SU-DHL-6 (cell line): ENCODE results near the gene PRDM16.

Source experiments
- H2AFZ ChIP-seq: fragments of 200-600 bp; sonication (generic); 2 replicates; pipeline ENCODE4 v1.6.1; 2014; ENCODE audit warnings: low read depth, mild to moderate bottlenecking, moderate library complexity, mixed read lengths, antibody characterized with exemption, low read length; ENCODE audit not compliant: severe bottlenecking
- H3F3A ChIP-seq: fragments of 200-600 bp; shearing (Covaris generic); 2 replicates; pipeline ENCODE4 v1.6.0; 2016; ENCODE audit warnings: antibody characterized with exemption, mild to moderate bottlenecking; ENCODE audit not compliant: insufficient read depth
- H3K27ac ChIP-seq: fragments of 200-600 bp; sonication (generic); 2 replicates; pipeline ENCODE4 v1.5.1; 2016; ENCODE audit warnings: low read depth, mild to moderate bottlenecking, low read length, moderate library complexity, mixed read lengths
- H3K27me3 ChIP-seq: fragments of 200-600 bp; sonication (generic), shearing (Covaris generic); 2 replicates; pipeline ENCODE4 v1.6.0; 2014; ENCODE audit warnings: mild to moderate bottlenecking, low read length
- H3K36me3 ChIP-seq: fragments of 200-600 bp; sonication (generic); 2 replicates; pipeline ENCODE4 v1.6.1; 2014; ENCODE audit warnings: mild to moderate bottlenecking, low read length, mixed read lengths
- H3K4me2 ChIP-seq: fragments of 300-600, 200-600 bp; shearing (Covaris generic), sonication (generic); 2 replicates; pipeline ENCODE4 v1.6.0; 2014; ENCODE audit warnings: low read length, low read depth, mild to moderate bottlenecking; ENCODE audit not compliant: poor library complexity, severe bottlenecking
- H3K4me3 ChIP-seq: fragments of 200-600 bp; sonication (generic); 2 replicates; pipeline ENCODE4 v1.5.1; 2014; ENCODE audit warnings: antibody characterized with exemption, low read length, mild to moderate bottlenecking, mixed read lengths; ENCODE audit not compliant: insufficient read depth, poor library complexity, severe bottlenecking
- H3K79me2 ChIP-seq: fragments of 200-600 bp; sonication (generic); 2 replicates; pipeline ENCODE4 v1.6.1; 2014; ENCODE audit warnings: mild to moderate bottlenecking, low read length, moderate library complexity; ENCODE audit not compliant: insufficient read depth
- H3K9ac ChIP-seq: fragments of 200-600 bp; sonication (generic); 2 replicates; pipeline ENCODE4 v1.7.0; 2014; ENCODE audit warnings: mild to moderate bottlenecking, low read length
- H3K9me2 ChIP-seq: fragments of 200-600 bp; sonication (generic); replicated peaks from 2 replicates; pipeline ENCODE4 v1.6.1; 2014; ENCODE audit warnings: low read length; ENCODE audit not compliant: insufficient read depth
- H3K9me3 ChIP-seq: fragments of 200-600 bp; sonication (generic); 2 replicates; pipeline ENCODE4 v1.6.1; 2014; ENCODE audit warnings: low read length, mixed read lengths; ENCODE audit not compliant: insufficient read depth
- H4K20me1 ChIP-seq: fragments of 200-600 bp; sonication (generic); 2 replicates; pipeline ENCODE4 v1.6.1; 2014; ENCODE audit warnings: low read depth, mild to moderate bottlenecking, antibody characterized with exemption, low read length, moderate library complexity, mixed read lengths
- EZH2phosphoT487 ChIP-seq: fragments of 200-600 bp; sonication (generic), shearing (Covaris generic); conservative IDR thresholded peaks from 2 replicates; pipeline ENCODE4 v1.6.1; 2018; ENCODE audit warnings: mild to moderate bottlenecking, antibody characterized with exemption, low read length, moderate library complexity, mixed read lengths
- TF ChIP-seq, protein P1 (sequence below): fragments of 200-600 bp; sonication (generic); IDR thresholded peaks from one replicate; pipeline ENCODE4 v1.5.1; 2017; ENCODE audit warnings: antibody characterized with exemption, mild to moderate bottlenecking, low read length, moderate library complexity; ENCODE audit not compliant: insufficient read depth, poor library complexity, severe bottlenecking

Gene PRDM16

DNA sequence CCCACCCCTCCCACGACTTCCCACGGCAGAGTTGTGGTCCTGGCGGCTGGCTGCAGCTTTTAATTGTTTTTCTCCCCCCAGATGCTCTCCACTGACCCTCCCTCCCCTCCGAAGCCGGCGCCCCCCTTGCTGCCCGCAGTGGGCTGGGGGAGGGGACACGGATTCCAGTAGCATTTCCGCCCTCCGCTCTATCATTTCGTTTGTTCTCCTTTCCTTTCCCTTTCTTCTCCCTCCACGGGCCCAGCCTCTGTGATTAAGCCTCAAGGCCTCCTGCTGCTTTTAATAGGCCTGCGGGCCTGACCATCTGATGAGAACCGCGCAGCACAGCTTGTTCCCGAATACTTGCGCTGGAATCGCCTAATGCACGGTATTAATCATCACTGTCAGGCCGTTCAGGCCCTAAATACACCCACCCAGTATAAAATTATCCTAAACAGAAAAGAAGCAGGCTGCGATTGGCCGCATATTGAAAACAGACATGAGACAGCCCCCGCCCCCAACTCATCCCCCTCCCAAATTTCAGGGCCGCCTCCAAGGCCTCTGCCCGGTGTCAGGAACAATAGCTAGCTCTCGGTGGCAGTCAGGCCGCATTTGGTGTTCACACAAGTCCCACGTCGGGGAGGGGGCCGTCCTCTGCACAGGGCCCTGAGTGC, 283.4 kb downstream of the PRDM16 start:
- H3K79me2 ChIP-seq: no peaks in the 10 kb centered on the region
- no peaks in the 10 kb centered on the region for H3K27me3 ChIP-seq
- H3K4me3 ChIP-seq: no peak overlapping the region
- H3K9me3 ChIP-seq: no peaks in the 10 kb centered on the region
- no peaks in the 10 kb centered on the region for H3K9me2 ChIP-seq
- H3K36me3 ChIP-seq: no peaks in the 10 kb centered on the region
- no peaks in the 10 kb centered on the region for H3F3A ChIP-seq
- no peak overlapping the region for H2AFZ ChIP-seq
- H4K20me1 ChIP-seq: no peaks in the 10 kb centered on the region
- H3K27ac ChIP-seq: no peak overlapping the region
- H3K4me2 ChIP-seq: no peak overlapping the region
- TF ChIP-seq, protein P1, sequence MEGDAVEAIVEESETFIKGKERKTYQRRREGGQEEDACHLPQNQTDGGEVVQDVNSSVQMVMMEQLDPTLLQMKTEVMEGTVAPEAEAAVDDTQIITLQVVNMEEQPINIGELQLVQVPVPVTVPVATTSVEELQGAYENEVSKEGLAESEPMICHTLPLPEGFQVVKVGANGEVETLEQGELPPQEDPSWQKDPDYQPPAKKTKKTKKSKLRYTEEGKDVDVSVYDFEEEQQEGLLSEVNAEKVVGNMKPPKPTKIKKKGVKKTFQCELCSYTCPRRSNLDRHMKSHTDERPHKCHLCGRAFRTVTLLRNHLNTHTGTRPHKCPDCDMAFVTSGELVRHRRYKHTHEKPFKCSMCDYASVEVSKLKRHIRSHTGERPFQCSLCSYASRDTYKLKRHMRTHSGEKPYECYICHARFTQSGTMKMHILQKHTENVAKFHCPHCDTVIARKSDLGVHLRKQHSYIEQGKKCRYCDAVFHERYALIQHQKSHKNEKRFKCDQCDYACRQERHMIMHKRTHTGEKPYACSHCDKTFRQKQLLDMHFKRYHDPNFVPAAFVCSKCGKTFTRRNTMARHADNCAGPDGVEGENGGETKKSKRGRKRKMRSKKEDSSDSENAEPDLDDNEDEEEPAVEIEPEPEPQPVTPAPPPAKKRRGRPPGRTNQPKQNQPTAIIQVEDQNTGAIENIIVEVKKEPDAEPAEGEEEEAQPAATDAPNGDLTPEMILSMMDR: no peak
- TF ChIP-seq EZH2phosphoT487: no peak
- H3K9ac ChIP-seq: no peak overlapping the region

DNA sequence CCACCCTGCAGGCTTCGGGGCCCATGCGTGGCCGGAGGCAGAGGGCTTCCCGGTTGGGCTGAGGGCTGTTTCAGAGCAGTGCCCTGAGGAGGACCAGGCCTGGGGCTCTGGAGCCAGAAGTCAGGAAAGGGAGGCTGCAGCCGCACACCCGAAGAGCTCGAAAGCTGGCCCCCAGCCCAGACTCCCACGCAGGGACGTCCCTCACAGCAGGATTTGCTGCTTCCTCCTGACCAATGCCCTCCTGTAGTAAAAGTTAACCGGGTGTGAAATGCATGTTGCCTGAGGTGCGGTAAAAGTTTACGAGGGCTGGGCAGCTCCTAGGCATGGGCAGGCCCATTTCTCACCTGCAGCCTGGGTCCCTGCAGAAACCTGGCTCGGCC, 283.9 kb downstream of the PRDM16 start:
- no peak overlapping the region for H3K27ac ChIP-seq
- H3K36me3 ChIP-seq: no peaks in the 10 kb centered on the region
- H3K4me3 ChIP-seq: no peak overlapping the region
- no peaks in the 10 kb centered on the region for H4K20me1 ChIP-seq
- H3K9ac ChIP-seq: no peak overlapping the region
- H3K27me3 ChIP-seq: no peaks in the 10 kb centered on the region
- H3K4me2 ChIP-seq: no peak overlapping the region
- no peak for TF ChIP-seq EZH2phosphoT487
- TF ChIP-seq, protein P1: no peak
- H3K79me2 ChIP-seq: no peaks in the 10 kb centered on the region
- H3K9me2 ChIP-seq: no peaks in the 10 kb centered on the region
- H3K9me3 ChIP-seq: no peaks in the 10 kb centered on the region
- no peak overlapping the region for H2AFZ ChIP-seq
- no peaks in the 10 kb centered on the region for H3F3A ChIP-seq

DNA sequence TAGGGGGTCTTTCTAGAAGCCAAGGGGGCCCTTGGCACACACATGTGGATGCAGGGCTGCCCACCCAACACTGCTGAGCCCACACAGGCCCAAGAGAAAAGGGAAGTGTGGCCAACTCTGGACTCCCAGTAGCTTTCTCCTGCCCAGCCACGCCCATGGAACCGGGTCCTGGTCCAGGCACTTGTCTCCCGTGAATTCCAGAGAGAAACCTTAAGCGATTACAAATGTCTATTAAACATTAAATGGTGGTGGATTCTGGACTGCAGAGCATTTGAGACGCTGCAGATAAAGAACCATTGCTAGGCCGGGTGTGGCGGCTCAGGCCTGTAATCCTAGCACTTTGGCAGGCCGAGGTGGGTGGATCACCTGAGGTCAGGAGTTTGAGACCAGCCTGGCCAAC, 284.9 kb downstream of the PRDM16 start:
- no peak overlapping the region for H3K4me3 ChIP-seq
- H3F3A ChIP-seq: no peaks in the 10 kb centered on the region
- no peaks in the 10 kb centered on the region for H3K79me2 ChIP-seq
- no peak overlapping the region for H2AFZ ChIP-seq
- no peak overlapping the region for H3K4me2 ChIP-seq
- H3K27ac ChIP-seq: no peak overlapping the region
- H4K20me1 ChIP-seq: no peaks in the 10 kb centered on the region
- no peak overlapping the region for H3K9ac ChIP-seq
- H3K9me2 ChIP-seq: no peaks in the 10 kb centered on the region
- H3K36me3 ChIP-seq: no peaks in the 10 kb centered on the region
- no peaks in the 10 kb centered on the region for H3K9me3 ChIP-seq
- TF ChIP-seq EZH2phosphoT487: no peak
- TF ChIP-seq, protein P1: no peak
- no peaks in the 10 kb centered on the region for H3K27me3 ChIP-seq
